ENCODE results near the gene SMIM45.

SMIM45 gene

GRCh38 chr22:41935015-41935351 lies 17.0 kb upstream of the SMIM45 start:
- no peak for TF ChIP-seq CTCF (conservative IDR thresholded peaks at IDR 0.05; ENCODE audit: control insufficient read depth, insufficient read depth, low read depth, low read length)
- DNase-seq (ENCODE audit: low read depth): no peak
- no peak overlapping the region for H3K4me3 ChIP-seq (ENCODE audit: control insufficient read depth, low read depth, low read length)

- TF ChIP-seq CTCF (conservative IDR thresholded peaks at IDR 0.05; ENCODE audit: control insufficient read depth, insufficient read depth, low read depth, low read length): no peak
- H3K4me3 ChIP-seq (ENCODE audit: control insufficient read depth, low read depth, low read length): no peak overlapping the region
- no peak for DNase-seq (ENCODE audit: low read depth)
Measured at GRCh38 chr22:41935509-41935908, 16.4 kb upstream of the SMIM45 start.

GRCh38 chr22:41936894-41937169 lies 15.1 kb upstream of the SMIM45 start:
- no peak overlapping the region for H3K4me3 ChIP-seq (ENCODE audit: control insufficient read depth, low read depth, low read length)
- TF ChIP-seq CTCF (conservative IDR thresholded peaks at IDR 0.05; ENCODE audit: control insufficient read depth, insufficient read depth, low read depth, low read length): no peak

GRCh38 chr22:41939981-41940831 lies 11.7 kb upstream of the SMIM45 start:
- no peak for DNase-seq (ENCODE audit: low read depth)
- no peak overlapping the region for H3K4me3 ChIP-seq (ENCODE audit: control insufficient read depth, low read depth, low read length)
- no peak for TF ChIP-seq CTCF (conservative IDR thresholded peaks at IDR 0.05; ENCODE audit: control insufficient read depth, insufficient read depth, low read depth, low read length)

More at GRCh38 chr22:41936894-41937169, 15.1 kb upstream of the SMIM45 start:
- no peak for DNase-seq (ENCODE audit: low read depth)

GRCh38 chr22:41940832-41941765 lies 10.9 kb upstream of the SMIM45 start:
- DNase-seq (ENCODE audit: low read depth): peak; percentile 97
- peak; percentile 85 for TF ChIP-seq CTCF (conservative IDR thresholded peaks at IDR 0.05; ENCODE audit: control insufficient read depth, insufficient read depth, low read depth, low read length)

GRCh38 chr22:41943661-41944209 lies 8.2 kb upstream of the SMIM45 start:
- no peak overlapping the region for H3K4me3 ChIP-seq (ENCODE audit: control insufficient read depth, low read depth, low read length)
- DNase-seq (ENCODE audit: low read depth): peak; percentile 36
- no peak for TF ChIP-seq CTCF (conservative IDR thresholded peaks at IDR 0.05; ENCODE audit: control insufficient read depth, insufficient read depth, low read depth, low read length)

More at GRCh38 chr22:41940832-41941765, 10.9 kb upstream of the SMIM45 start:
- no peak overlapping the region for H3K4me3 ChIP-seq (ENCODE audit: control insufficient read depth, low read depth, low read length)
